Smooth muscle cell (in vitro differentiated cells): ENCODE results near the gene RGL1. TPM values are rescaled to one million over a fixed set of nuclear protein-coding genes. Genes with fewer than 3 reads are reported as not detected.

Source experiments
- DNase-seq: peaks from one replicate; lab custom pipeline; 2025; ENCODE audit not compliant: unreplicated experiment; lab: John Stamatoyannopoulos, UW
- H2AFZ ChIP-seq: fragments of 200-600 bp; sonication (generic); 2 replicates; pipeline ENCODE4 v1.6.0; 2016; ENCODE audit warnings: antibody characterized with exemption, low read depth, mild to moderate bottlenecking
- H3F3A ChIP-seq: fragments of 200-600 bp; sonication (generic); 2 replicates; pipeline ENCODE4 v1.6.0; 2017; ENCODE audit warnings: antibody characterized with exemption, low read depth
- H3K27ac ChIP-seq: fragments of 200-600 bp; sonication (generic); 2 replicates; pipeline ENCODE4 v1.5.1; 2016; ENCODE audit warnings: low read depth, mild to moderate bottlenecking
- H3K27me3 ChIP-seq: fragments of 200-600 bp; sonication (generic); 2 replicates; pipeline ENCODE4 v1.6.1; 2016; ENCODE audit warnings: low read depth, mild to moderate bottlenecking
- H3K36me3 ChIP-seq: fragments of 200-600 bp; sonication (generic); 2 replicates; pipeline ENCODE4 v1.5.1; 2016; ENCODE audit warnings: low read depth
- H3K4me1 ChIP-seq: fragments of 200-600 bp; sonication (generic); 2 replicates; pipeline ENCODE4 v1.5.1; 2016; ENCODE audit warnings: low read depth
- H3K4me2 ChIP-seq: fragments of 200-600 bp; sonication (generic); 2 replicates; pipeline ENCODE4 v1.6.0; 2016; ENCODE audit warnings: mild to moderate bottlenecking
- H3K4me3 ChIP-seq: fragments of 200-600 bp; sonication (generic); 2 replicates; pipeline ENCODE4 v1.5.1; 2016; ENCODE audit warnings: mild to moderate bottlenecking
- H3K79me2 ChIP-seq: fragments of 200-600 bp; sonication (generic); 2 replicates; pipeline ENCODE4 v1.6.0; 2016; ENCODE audit warnings: low read depth, mild to moderate bottlenecking
- H3K9ac ChIP-seq: fragments of 200-600 bp; sonication (generic); 2 replicates; pipeline ENCODE4 v1.6.0; 2016; ENCODE audit warnings: low read depth
- H3K9me3 ChIP-seq: fragments of 200-600 bp; sonication (generic); replicated peaks from 2 replicates; pipeline ENCODE4 v1.5.1; 2016; ENCODE audit warnings: low read depth
- H4K20me1 ChIP-seq: fragments of 200-600 bp; sonication (generic); 2 replicates; pipeline ENCODE4 v1.6.0; 2016; ENCODE audit warnings: low read depth
- CTCF ChIP-seq: fragments of 200-600 bp; sonication (generic); IDR thresholded peaks from 2 replicates; pipeline ENCODE4 v1.5.1; 2017; ENCODE audit warnings: borderline replicate concordance, mild to moderate bottlenecking, antibody characterized with exemption; ENCODE audit not compliant: insufficient read depth, poor library complexity, severe bottlenecking
- WGBS: methylation state at CpG from one replicate; pipeline ENCODE4 v1.1.7; 2016; ENCODE audit warnings: low lambda C conversion rate; 5-methylcytosine and 5-hydroxymethylcytosine counted together
- polyA plus RNA-seq: library from polyadenylated mRNA; unstranded; fragments of >200 nt; fragmentation: Nextera tagmentation; extraction: Ambion mirVana; gene quantifications from 2 replicates; pipeline ENCODE4 v1.2.1, GENCODE V29; 2016
- total RNA-seq: library from RNA; depleted of rRNA; stranded (reverse); fragments of >200 nt; gene quantifications from 2 replicates; pipeline ENCODE4 v1.2.3, GENCODE V29; 2014

RGL1 gene
- total and polyA plus RNA-seq, 2 experiments from 2014 or later, result 21.1 to 21.4 TPM

- peaks cover 83% of the 10 kb centered on the region for H3K4me1 ChIP-seq
- 36% methylated on average over 2 of the region's 2 CpGs for WGBS
- H3K36me3 ChIP-seq, result no peaks in the 10 kb centered on the region
- H3K27me3 ChIP-seq, result no peaks in the 10 kb centered on the region
- peaks cover 29% of the 10 kb centered on the region for H3K79me2 ChIP-seq
- DNase-seq, result no peak
- peak overlapping the region; percentile 83 for H3K4me3 ChIP-seq
- H3K4me2 ChIP-seq, result peak overlapping the region; percentile 92
- peaks cover 21% of the 10 kb centered on the region for H3F3A ChIP-seq
- TF ChIP-seq CTCF, result no peak
- H3K9ac ChIP-seq, result peak overlapping the region; percentile 65
- peaks cover 4% of the 10 kb centered on the region for H4K20me1 ChIP-seq
- no peak overlapping the region for H2AFZ ChIP-seq
- H3K27ac ChIP-seq, result peak overlapping the region; percentile 93
- no peaks in the 10 kb centered on the region for H3K9me3 ChIP-seq
Observed at GRCh38 chr1:183808296-183809027, 3.5 kb downstream of the RGL1 start.

- DNase-seq, result no peak
- 29% methylated on average over 2 of the region's 2 CpGs for WGBS
- Histone ChIP-seq H3K9me3 (no peaks in the 10 kb centered on the region), H3K4me3 (no peak overlapping the region), H3F3A (peaks cover 29% of the 10 kb centered on the region), H3K27ac (peak overlapping the region; percentile 93), H3K79me2 (peaks cover 44% of the 10 kb centered on the region), H3K27me3 (no peaks in the 10 kb centered on the region), H3K4me1 (peaks cover 88% of the 10 kb centered on the region), H3K9ac (no peak overlapping the region), H4K20me1 (peaks cover 4% of the 10 kb centered on the region), H3K4me2 (peak overlapping the region; percentile 85), H3K36me3 (no peaks in the 10 kb centered on the region), H2AFZ (no peak overlapping the region)
- no peak for TF ChIP-seq CTCF
Observed at GRCh38 chr1:183810121-183810520, 5.2 kb downstream of the RGL1 start.

GRCh38 chr1:183810756-183811544 is 6.0 kb downstream of the RGL1 start:
- H2AFZ ChIP-seq, result no peak overlapping the region
- no peak for TF ChIP-seq CTCF
- peaks cover 4% of the 10 kb centered on the region for H4K20me1 ChIP-seq
- H3K27ac ChIP-seq, result peak overlapping the region; percentile 93
- no peaks in the 10 kb centered on the region for H3K36me3 ChIP-seq
- no peaks in the 10 kb centered on the region for H3K9me3 ChIP-seq
- peaks cover 29% of the 10 kb centered on the region for H3F3A ChIP-seq
- no peak overlapping the region for H3K4me3 ChIP-seq
- peaks cover 91% of the 10 kb centered on the region for H3K4me1 ChIP-seq
- no peaks in the 10 kb centered on the region for H3K27me3 ChIP-seq
- WGBS, result 45% methylated on average over 4 of the region's 4 CpGs
- H3K79me2 ChIP-seq, result peaks cover 50% of the 10 kb centered on the region
- no peak overlapping the region for H3K9ac ChIP-seq
- peak overlapping the region; percentile 85 for H3K4me2 ChIP-seq
- no peak for DNase-seq
